Measurements from ENCODE around the gene CEP164. TPM values are rescaled to one million over a fixed set of nuclear protein-coding genes. Genes with fewer than 3 reads are reported as not detected.

The CEP164 gene
- total RNA-seq, 4 donors from 2014 or later = 23.1 to 56.5 (median 29.0) TPM

GRCh38 chr11:117290809-117291396 lies 36.8 kb upstream of the CEP164 start, which contains the start of gene BACE1-AS:
Gene BACE1-AS (plus strand): TSS chr11:117291346.
- Histone ChIP-seq H3K36me3 (peaks cover 23 to 28% of the 10 kb centered on the region in 2 donors), H3K27me3 (no peaks in the 10 kb centered on the region)

GRCh38 chr11:117292616-117293015 lies 35.0 kb upstream of the CEP164 start:
- 91 to 100% methylated on average over 2 of the region's 2 CpGs for WGBS, 2 donors
- H3K4me1 ChIP-seq = no peaks in the 10 kb centered on the region
- TF ChIP-seq CTCF (IDR thresholded peaks at IDR 0.05) = no peak
- TF ChIP-seq POLR2A (IDR thresholded peaks at IDR 0.05) = no peak
- H3K9me3 ChIP-seq = no peaks in the 10 kb centered on the region
- H3K27ac ChIP-seq = no peak overlapping the region
- H3K27me3 ChIP-seq = no peaks in the 10 kb centered on the region
- H3K4me3 ChIP-seq (replicated peaks in 1 of 3) = no peak overlapping the region
- peaks cover 23 to 28% of the 10 kb centered on the region in 2 donors for H3K36me3 ChIP-seq
- intact Hi-C loops (cut with DNase I) = no loop called here
- no peak for DNase-seq

More at GRCh38 chr11:117290809-117291396, 36.8 kb upstream of the CEP164 start, which contains the start of gene BACE1-AS:
- Histone ChIP-seq H3K9me3 (no peaks in the 10 kb centered on the region), H3K4me3 (replicated peaks in 1 of 3) (no peak within 1 kb of the TSS), H3K4me1 (peaks cover 0 to 3% of the 10 kb centered on the region in 2 donors), H3K27ac (no peak within 1 kb of the TSS)
- intact Hi-C loops (cut with DNase I) = no loop called here
- DNase-seq = no peak
- WGBS, 2 donors = 94 to 98% methylated on average over 8 of the region's 8 CpGs
- TF ChIP-seq POLR2A (IDR thresholded peaks at IDR 0.05) = no peak
- TF ChIP-seq CTCF (IDR thresholded peaks at IDR 0.05) = no peak

- Histone ChIP-seq H3K4me1 (peaks cover 7 to 8% of the 10 kb centered on the region in 2 donors), H3K36me3 (peaks cover 7 to 12% of the 10 kb centered on the region in 2 donors), H3K9me3 (no peaks in the 10 kb centered on the region), H3K4me3 (replicated peaks in 1 of 3) (no peak overlapping the region), H3K27me3 (no peaks in the 10 kb centered on the region), H3K27ac (no peak overlapping the region)
- DNase-seq = no peak
- 78 to 90% methylated on average over 9 of the region's 9 CpGs for WGBS, 2 donors
- intact Hi-C loops (cut with DNase I) = no loop called here
- TF ChIP-seq CTCF (IDR thresholded peaks at IDR 0.05) = no peak
Observed at GRCh38 chr11:117295438-117296137, 32.1 kb upstream of the CEP164 start.

GRCh38 chr11:117296881-117297280 lies 30.8 kb upstream of the CEP164 start:
- Histone ChIP-seq H3K36me3 (no peaks in the 10 kb centered on the region), H3K27me3 (no peaks in the 10 kb centered on the region), H3K9me3 (no peaks in the 10 kb centered on the region), H3K27ac (no peak overlapping the region), H3K4me1 (peaks cover 8% of the 10 kb centered on the region in 2 donors), H3K4me3 (replicated peaks in 1 of 3) (no peak overlapping the region)
- DNase-seq = no peak
- intact Hi-C loops (cut with DNase I) = no loop called here
- TF ChIP-seq POLR2A (IDR thresholded peaks at IDR 0.05) = no peak
- 82 to 94% methylated on average over 6 of the region's 6 CpGs for WGBS, 2 donors

- H3K4me3 ChIP-seq (replicated peaks in 1 of 3) = no peak overlapping the region
- TF ChIP-seq POLR2A (IDR thresholded peaks at IDR 0.05) (no peak), CTCF (IDR thresholded peaks at IDR 0.05) (no peak)
- no peaks in the 10 kb centered on the region for H3K27me3 ChIP-seq
- H3K36me3 ChIP-seq = no peaks in the 10 kb centered on the region
- intact Hi-C loops (cut with DNase I) = no loop called here
- H3K4me1 ChIP-seq = peaks cover 8% of the 10 kb centered on the region in 2 donors
- no peaks in the 10 kb centered on the region for H3K9me3 ChIP-seq
- no peak for DNase-seq
- H3K27ac ChIP-seq = no peak overlapping the region
- WGBS, 2 donors = 94 to 96% methylated on average over 8 of the region's 8 CpGs
Observed at GRCh38 chr11:117298195-117298594, 29.5 kb upstream of the CEP164 start.

Measured in thyroid gland (tissue), 4 donors.